Liver (tissue), 9 donors: ENCODE data around the gene SIRT1. TPM values are rescaled to one million over a fixed set of nuclear protein-coding genes. Genes with fewer than 3 reads are reported as not detected.

Experiments used
- DNase-seq: peaks from one replicate; pipeline ENCODE4 v3.0.0-alpha.2; 2017; ENCODE audit warnings: low spot score
- H3K27ac ChIP-seq, 2 donors: one replicate each; pipeline ENCODE4 v1.7.0; 2013; ENCODE audit warnings: inconsistent platforms in 2 of 2, low read length in 2 of 2, control low read depth in 1 of 2, low read depth in 1 of 2, mild to moderate bottlenecking in 1 of 2
- H3K27me3 ChIP-seq, 4 donors: one replicate each; pipeline versions ENCODE4 v1.6.1 to v1.7.0; 2013; ENCODE audit warnings: low read length in 3 of 4, inconsistent platforms in 1 of 4, mild to moderate bottlenecking in 1 of 4, moderate library complexity in 1 of 4; ENCODE audit not compliant: control insufficient read depth in 4 of 4, insufficient read depth in 4 of 4
- H3K36me3 ChIP-seq, 4 donors: one replicate each; pipeline versions ENCODE4 v1.6.1 to v1.7.0; 2013; ENCODE audit warnings: low read length in 3 of 4, mild to moderate bottlenecking in 3 of 4, low read depth in 1 of 4, moderate library complexity in 1 of 4; ENCODE audit not compliant: control insufficient read depth in 4 of 4, insufficient read depth in 3 of 4
- H3K4me1 ChIP-seq, 4 donors: one replicate each; pipeline versions ENCODE4 v1.6.1 to v1.7.0; 2013; ENCODE audit warnings: low read length in 3 of 4, mild to moderate bottlenecking in 3 of 4, moderate library complexity in 1 of 4; ENCODE audit not compliant: control insufficient read depth in 4 of 4, insufficient read depth in 4 of 4
- H3K4me3 ChIP-seq, 3 donors: one replicate each; pipeline versions ENCODE4 v1.6.1 to v1.7.0; 2013; ENCODE audit warnings: low read length in 3 of 3, control low read depth in 1 of 3, low read depth in 1 of 3, mild to moderate bottlenecking in 1 of 3
- H3K9ac ChIP-seq, 2 donors: one replicate each; pipeline ENCODE4 v1.7.0; 2013; ENCODE audit warnings: low read length in 2 of 2, mild to moderate bottlenecking in 2 of 2, moderate library complexity in 2 of 2, control low read depth in 1 of 2, low read depth in 1 of 2
- H3K9me3 ChIP-seq, 4 donors: one replicate each; pipeline versions ENCODE4 v1.6.1 to v1.7.0; 2013; ENCODE audit warnings: low read length in 3 of 4; ENCODE audit not compliant: control insufficient read depth in 4 of 4
- ATF3 ChIP-seq: IDR thresholded peaks from 2 replicates; pipeline ENCODE4 v1.6.1; 2016; ENCODE audit warnings: antibody characterized with exemption
- EGR1 ChIP-seq, 2 donors: IDR thresholded peaks; 2 replicates each; pipeline ENCODE4 v1.6.1; 2016 to 2018; ENCODE audit warnings: antibody characterized with exemption in 2 of 2, low read depth in 2 of 2
- FOXA1 ChIP-seq: IDR thresholded peaks from 2 replicates; pipeline ENCODE4 v1.6.1; 2016; ENCODE audit warnings: antibody characterized with exemption
- FOXA2 ChIP-seq: IDR thresholded peaks from 2 replicates; pipeline ENCODE4 v1.6.1; 2016; ENCODE audit warnings: antibody characterized with exemption
- GABPA ChIP-seq, 2 donors: IDR thresholded peaks in 1 of 2; conservative IDR thresholded peaks in 1 of 2; 2 replicates each; pipeline ENCODE4 v1.6.1; 2016; ENCODE audit warnings: antibody characterized with exemption in 2 of 2, mild to moderate bottlenecking in 1 of 2, moderate library complexity in 1 of 2
- HNF4A ChIP-seq, 2 donors: conservative IDR thresholded peaks; 2 replicates each; pipeline ENCODE4 v1.6.1; 2016; ENCODE audit warnings: antibody characterized with exemption in 2 of 2, mild to moderate bottlenecking in 2 of 2
- HNF4G ChIP-seq: IDR thresholded peaks from 2 replicates; pipeline ENCODE4 v1.6.1; 2016; ENCODE audit warnings: antibody characterized with exemption
- JUND ChIP-seq, 2 donors: IDR thresholded peaks; 2 replicates each; pipeline ENCODE4 v1.6.1; 2016; ENCODE audit warnings: antibody characterized with exemption in 2 of 2
- NR2F2 ChIP-seq: IDR thresholded peaks from 2 replicates; pipeline ENCODE4 v1.6.1; 2016; ENCODE audit warnings: antibody characterized with exemption
- RAD21 ChIP-seq, 2 donors: IDR thresholded peaks; 2 replicates each; pipeline ENCODE4 v1.6.1; 2016; ENCODE audit warnings: antibody characterized with exemption in 2 of 2, mild to moderate bottlenecking in 2 of 2
- REST ChIP-seq: IDR thresholded peaks from 2 replicates; pipeline ENCODE4 v1.6.1; 2016; ENCODE audit warnings: antibody characterized with exemption, mild to moderate bottlenecking
- RXRA ChIP-seq, 2 donors: IDR thresholded peaks; 2 replicates each; pipeline ENCODE4 v1.6.1; 2017 to 2018; ENCODE audit warnings: antibody characterized with exemption in 2 of 2, mild to moderate bottlenecking in 1 of 2
- SP1 ChIP-seq: IDR thresholded peaks from 2 replicates; pipeline ENCODE4 v1.6.1; 2018; ENCODE audit warnings: antibody characterized with exemption, mild to moderate bottlenecking
- TAF1 ChIP-seq: conservative IDR thresholded peaks from 2 replicates; pipeline ENCODE4 v1.6.1; 2016; ENCODE audit warnings: antibody characterized with exemption, mild to moderate bottlenecking
- YY1 ChIP-seq: IDR thresholded peaks from 2 replicates; pipeline ENCODE4 v1.6.1; 2016; ENCODE audit warnings: antibody characterized with exemption, mild to moderate bottlenecking
- ZBTB33 ChIP-seq: IDR thresholded peaks from 2 replicates; pipeline ENCODE4 v1.6.1; 2016; ENCODE audit warnings: antibody characterized with exemption
- WGBS: extraction: QIAGEN DNeasy Blood & Tissue Kit; methylation state at CpG from one replicate; pipeline ENCODE4 v1.1.7; 2013; 5-methylcytosine and 5-hydroxymethylcytosine counted together
- polyA plus RNA-seq, 2 donors: library from polyadenylated mRNA; stranded (reverse) in 1 of 2; unstranded in 1 of 2; fragments of 200-250 nt in 1 of 2; fragments of >200 nt in 1 of 2; fragmentation: Nextera tagmentation in 1 of 2; extraction: Ambion mirVana in 1 of 2; gene quantifications; one replicate each; pipeline versions ENCODE4 v1.2.1 to v1.2.3, GENCODE V29; 2013 to 2015
- total RNA-seq, 2 donors: library from RNA; depleted of rRNA; stranded (reverse); fragments of >200 nt; gene quantifications; one replicate each; pipeline ENCODE4 v1.2.3, GENCODE V29; 2014
- TF ChIP-seq, protein P1 (sequence below): fragments of 150-350 bp; IDR thresholded peaks from 2 replicates; pipeline ENCODE4 v1.5.1; 2017; ENCODE audit warnings: improper control_type of control experiment, low read depth, low read length; ENCODE audit not compliant: missing input control
- TF ChIP-seq, protein P2 (sequence below): IDR thresholded peaks from 2 replicates; pipeline ENCODE4 v1.6.1; 2016; ENCODE audit warnings: antibody characterized with exemption
- donor health status: healthy.
- donor health status: healthy.
- donor health status: healthy.
- donor health status: healthy.
- donor health status: healthy.

SIRT1 gene
- total and polyA plus RNA-seq, 4 donors, result 3.0 to 14.8 (median 7.8) TPM

DNA sequence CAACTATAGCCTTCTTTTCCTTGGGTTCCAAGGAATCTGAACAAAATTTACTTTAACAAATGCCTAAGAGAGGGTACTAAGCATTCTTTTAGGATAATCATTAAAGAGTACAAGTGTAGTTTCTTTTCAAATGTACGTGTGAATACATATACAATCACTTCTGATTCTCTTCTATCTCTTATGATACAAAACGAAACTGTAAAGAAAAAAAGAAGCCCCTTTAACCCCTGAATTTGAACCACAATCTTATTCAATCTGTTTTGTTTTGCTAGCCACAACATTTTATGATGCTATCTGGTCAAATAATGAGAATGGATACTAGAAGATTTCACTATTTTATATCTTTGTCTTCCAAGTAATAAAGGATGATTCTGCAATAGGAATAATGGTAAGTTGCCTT is 48.7 kb downstream of the SIRT1 start:
- no peak overlapping the region for H3K27ac ChIP-seq
- TF ChIP-seq TAF1 (no peak), JUND (IDR thresholded peaks at IDR 0.05) (no peak), NR2F2 (no peak), HNF4A (conservative IDR thresholded peaks at IDR 0.05) (no peak), GABPA (IDR thresholded peaks at IDR 0.05 in 1 of 2, conservative IDR thresholded peaks at IDR 0.05 in 1 of 2) (no peak), ZBTB33 (no peak), ATF3 (no peak), REST (no peak), EGR1 (IDR thresholded peaks at IDR 0.05; ENCODE audit: low read depth in 2 of 2) (no peak), RXRA (IDR thresholded peaks at IDR 0.05) (no peak), YY1 (no peak), FOXA2 (no peak), SP1 (no peak), RAD21 (IDR thresholded peaks at IDR 0.05) (no peak), FOXA1 (no peak), HNF4G (no peak)
- TF ChIP-seq, protein P1, sequence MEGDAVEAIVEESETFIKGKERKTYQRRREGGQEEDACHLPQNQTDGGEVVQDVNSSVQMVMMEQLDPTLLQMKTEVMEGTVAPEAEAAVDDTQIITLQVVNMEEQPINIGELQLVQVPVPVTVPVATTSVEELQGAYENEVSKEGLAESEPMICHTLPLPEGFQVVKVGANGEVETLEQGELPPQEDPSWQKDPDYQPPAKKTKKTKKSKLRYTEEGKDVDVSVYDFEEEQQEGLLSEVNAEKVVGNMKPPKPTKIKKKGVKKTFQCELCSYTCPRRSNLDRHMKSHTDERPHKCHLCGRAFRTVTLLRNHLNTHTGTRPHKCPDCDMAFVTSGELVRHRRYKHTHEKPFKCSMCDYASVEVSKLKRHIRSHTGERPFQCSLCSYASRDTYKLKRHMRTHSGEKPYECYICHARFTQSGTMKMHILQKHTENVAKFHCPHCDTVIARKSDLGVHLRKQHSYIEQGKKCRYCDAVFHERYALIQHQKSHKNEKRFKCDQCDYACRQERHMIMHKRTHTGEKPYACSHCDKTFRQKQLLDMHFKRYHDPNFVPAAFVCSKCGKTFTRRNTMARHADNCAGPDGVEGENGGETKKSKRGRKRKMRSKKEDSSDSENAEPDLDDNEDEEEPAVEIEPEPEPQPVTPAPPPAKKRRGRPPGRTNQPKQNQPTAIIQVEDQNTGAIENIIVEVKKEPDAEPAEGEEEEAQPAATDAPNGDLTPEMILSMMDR, result no peak
- TF ChIP-seq, protein P2, sequence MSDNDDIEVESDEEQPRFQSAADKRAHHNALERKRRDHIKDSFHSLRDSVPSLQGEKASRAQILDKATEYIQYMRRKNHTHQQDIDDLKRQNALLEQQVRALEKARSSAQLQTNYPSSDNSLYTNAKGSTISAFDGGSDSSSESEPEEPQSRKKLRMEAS, result no peak
- H3K27me3 ChIP-seq, result no peaks in the 10 kb centered on the region
- H3K36me3 ChIP-seq, result peaks cover 9 to 26% (median 17%) of the 10 kb centered on the region in 4 donors
- no peak for DNase-seq
- 93% methylated on average over 2 of the region's 2 CpGs for WGBS
- no peak overlapping the region for H3K4me3 ChIP-seq
- no peaks in the 10 kb centered on the region for H3K4me1 ChIP-seq
- H3K9ac ChIP-seq, result no peak overlapping the region
- no peaks in the 10 kb centered on the region for H3K9me3 ChIP-seq
